ENCODE data around the gene TMEM272. TPM values are rescaled to one million over a fixed set of nuclear protein-coding genes. Genes with fewer than 3 reads are reported as not detected.

TMEM272 gene
- total and polyA plus RNA-seq, 8 donors = 0.13 to 0.42 (median 0.25) TPM; not detected in 1

Other genes starting within 250 kb of the TMEM272 start
- gene DHRS12, start 41.0 kb downstream of the TMEM272 start, total RNA-seq = 10 to 100 TPM; 11.7 to 12.4 TPM
- 10 to 100 TPM; 14.1 to 20.2 (median 15.8) TPM for gene DHRS12, start 41.0 kb downstream of the TMEM272 start, polyA plus RNA-seq (ENCODE audit: insufficient read length in 6 of 6)
- not detected for gene CCDC70, start 16.8 kb upstream of the TMEM272 start, total RNA-seq
- gene CCDC70, start 16.8 kb upstream of the TMEM272 start, polyA plus RNA-seq (ENCODE audit: insufficient read length in 6 of 6) = not detected
- 1 to 10 TPM; 5.9 to 7.2 TPM for gene ATP7B, start 166.3 kb upstream of the TMEM272 start, total RNA-seq
- 10 to 100 TPM; 17.9 to 20.5 (median 18.5) TPM for gene ATP7B, start 166.3 kb upstream of the TMEM272 start, polyA plus RNA-seq (ENCODE audit: insufficient read length in 6 of 6)
- gene ALG11, start 167.2 kb upstream of the TMEM272 start, total RNA-seq = 10 to 100 TPM; 31.2 to 31.9 TPM
- 10 to 100 TPM; 27.1 to 34.9 (median 31.3) TPM for gene ALG11, start 167.2 kb upstream of the TMEM272 start, polyA plus RNA-seq (ENCODE audit: insufficient read length in 6 of 6)
- 10 to 100 TPM; 16.9 to 18.2 TPM for gene UTP14C, start 179.5 kb upstream of the TMEM272 start, total RNA-seq
- 10 to 100 TPM; 28.6 to 33.4 (median 31.8) TPM for gene UTP14C, start 179.5 kb upstream of the TMEM272 start, polyA plus RNA-seq (ENCODE audit: insufficient read length in 6 of 6)

Measured in left lung (tissue), 8 donors.